SK-N-MC (cell line): ENCODE results near the gene CREB3L2.

Experiments
- FOXP2 ChIP-seq: optimal IDR thresholded peaks from 2 replicates; pipeline ENCODE3; 2011; ENCODE audit warnings: mild to moderate bottlenecking, moderate library complexity; ENCODE audit not compliant: insufficient read depth; ENCODE audit errors: extremely low read length, control extremely low read depth
- POLR2AphosphoS5 ChIP-seq: IDR thresholded peaks from 2 replicates; pipeline ENCODE4 v1.6.1; 2012; ENCODE audit warnings: mild to moderate bottlenecking, low read depth, low read length, borderline replicate concordance

GRCh38 chr7:137993395-137993743 is 8.5 kb downstream of the CREB3L2 start:
- TF ChIP-seq POLR2AphosphoS5, result no peak
- TF ChIP-seq FOXP2, result no peak
